Measurements from ENCODE around the gene PCDHA1. TPM values are rescaled to one million over a fixed set of nuclear protein-coding genes. Genes with fewer than 3 reads are reported as not detected.

Gene PCDHA1
- total RNA-seq, 6 donors from 2014 or later, result 0.13 TPM; not detected in 5

- H3K27ac ChIP-seq, result no peak overlapping the region
- H3K36me3 ChIP-seq, result no peaks in the 10 kb centered on the region
- H3K27me3 ChIP-seq, result no peaks in the 10 kb centered on the region
- peak overlapping the region; percentile 37 to 59 (median 52) for H3K4me3 ChIP-seq
- no peaks in the 10 kb centered on the region for H3K4me1 ChIP-seq
- TF ChIP-seq, protein P1, sequence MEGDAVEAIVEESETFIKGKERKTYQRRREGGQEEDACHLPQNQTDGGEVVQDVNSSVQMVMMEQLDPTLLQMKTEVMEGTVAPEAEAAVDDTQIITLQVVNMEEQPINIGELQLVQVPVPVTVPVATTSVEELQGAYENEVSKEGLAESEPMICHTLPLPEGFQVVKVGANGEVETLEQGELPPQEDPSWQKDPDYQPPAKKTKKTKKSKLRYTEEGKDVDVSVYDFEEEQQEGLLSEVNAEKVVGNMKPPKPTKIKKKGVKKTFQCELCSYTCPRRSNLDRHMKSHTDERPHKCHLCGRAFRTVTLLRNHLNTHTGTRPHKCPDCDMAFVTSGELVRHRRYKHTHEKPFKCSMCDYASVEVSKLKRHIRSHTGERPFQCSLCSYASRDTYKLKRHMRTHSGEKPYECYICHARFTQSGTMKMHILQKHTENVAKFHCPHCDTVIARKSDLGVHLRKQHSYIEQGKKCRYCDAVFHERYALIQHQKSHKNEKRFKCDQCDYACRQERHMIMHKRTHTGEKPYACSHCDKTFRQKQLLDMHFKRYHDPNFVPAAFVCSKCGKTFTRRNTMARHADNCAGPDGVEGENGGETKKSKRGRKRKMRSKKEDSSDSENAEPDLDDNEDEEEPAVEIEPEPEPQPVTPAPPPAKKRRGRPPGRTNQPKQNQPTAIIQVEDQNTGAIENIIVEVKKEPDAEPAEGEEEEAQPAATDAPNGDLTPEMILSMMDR (IDR thresholded peaks at IDR 0.05), result no peak
- TF ChIP-seq EP300 (IDR thresholded peaks at IDR 0.05) (no peak), POLR2A (IDR thresholded peaks at IDR 0.05) (no peak)
- no peaks in the 10 kb centered on the region for H3K9me3 ChIP-seq
- ATAC-seq (ENCODE audit: low FRiP score in 2 of 2), result peak in 1 of 2 donors; percentile 23
- DNase-seq, result peak in 1 of 2 donors; percentile 86
- WGBS, 2 donors, result 11 to 14% methylated on average over 18 to 19 of the region's 19 CpGs
Observed at GRCh38 chr5:141051521-141051866, 265.6 kb downstream of the PCDHA1 start.

Small RNAs within 50 kb of the gene (small RNA-seq; reads per million reads assigned to genes)
- gene AC010223.1, result 0 reads per million in 4 donors

Other genes starting within 250 kb of the PCDHA1 start
- gene EIF4EBP3, start 238.5 kb upstream of the PCDHA1 start, total RNA-seq, result 10 to 100 TPM; 12.1 to 32.5 (median 21.0) TPM
- 10 to 100 TPM; 23.1 to 31.6 (median 29.6) TPM for gene SRA1, start 228.7 kb upstream of the PCDHA1 start, total RNA-seq
- 100 to 1,000 TPM in 1 of 6 donors, 10 to 100 TPM in 5; 14.1 to 127 (median 28.4) TPM for gene APBB3, start 221.5 kb upstream of the PCDHA1 start, total RNA-seq
- gene SLC35A4, start 221.3 kb upstream of the PCDHA1 start, total RNA-seq, result 10 to 100 TPM; 30.4 to 92.3 (median 56.7) TPM
- gene CD14, start 153.0 kb upstream of the PCDHA1 start, total RNA-seq, result 100 to 1,000 TPM in 4 of 6 donors, 10 to 100 TPM in 2; 27.3 to 195 (median 102) TPM
- gene TMCO6, start 146.7 kb upstream of the PCDHA1 start, total RNA-seq, result 10 to 100 TPM; 11.8 to 99.7 (median 31.3) TPM
- gene NDUFA2, start 138.5 kb upstream of the PCDHA1 start, total RNA-seq, result 10 to 100 TPM; 26.2 to 59.6 (median 51.8) TPM
- 100 to 1,000 TPM in 2 of 6 donors, 10 to 100 TPM in 4; 72.2 to 153 (median 83.5) TPM for gene IK, start 138.3 kb upstream of the PCDHA1 start, total RNA-seq
- 10 to 100 TPM; 23.2 to 44.0 (median 24.5) TPM for gene WDR55, start 121.2 kb upstream of the PCDHA1 start, total RNA-seq
- 1 to 10 TPM in 5 of 6 donors, under 1 TPM in 1; 0.92 to 3.6 (median 1.6) TPM for gene DND1, start 112.6 kb upstream of the PCDHA1 start, total RNA-seq
- 10 to 100 TPM; 40.7 to 57.6 (median 44.6) TPM for gene HARS1, start 94.8 kb upstream of the PCDHA1 start, total RNA-seq
- gene HARS2, start 94.7 kb upstream of the PCDHA1 start, total RNA-seq, result 100 to 1,000 TPM in 1 of 6 donors, 10 to 100 TPM in 5; 19.7 to 136 (median 24.2) TPM
- gene ZMAT2, start 85.7 kb upstream of the PCDHA1 start, total RNA-seq, result 10 to 100 TPM; 18.5 to 49.9 (median 35.0) TPM
- gene PCDHA2, start 8.7 kb downstream of the PCDHA1 start, total RNA-seq, result under 1 TPM in 3 of 6 donors, not detected in 3; 0.13 to 0.78 (median 0.30) TPM
- 1 to 10 TPM in 4 of 6 donors, under 1 TPM in 2; 0.61 to 1.6 (median 1.0) TPM for gene PCDHA3, start 14.9 kb downstream of the PCDHA1 start, total RNA-seq
- 1 to 10 TPM; 1.4 to 4.2 (median 2.0) TPM for gene PCDHA4, start 20.9 kb downstream of the PCDHA1 start, total RNA-seq
- 1 to 10 TPM in 3 of 6 donors, under 1 TPM in 3; 0.15 to 1.4 (median 0.72) TPM for gene PCDHA5, start 35.5 kb downstream of the PCDHA1 start, total RNA-seq
- gene PCDHA6, start 41.8 kb downstream of the PCDHA1 start, total RNA-seq, result 1 to 10 TPM in 2 of 6 donors, under 1 TPM in 4; 0.44 to 2.1 (median 0.63) TPM
- gene PCDHA7, start 48.1 kb downstream of the PCDHA1 start, total RNA-seq, result 1 to 10 TPM in 1 of 6 donors, under 1 TPM in 5; 0.46 to 3.1 (median 0.57) TPM
- 1 to 10 TPM in 2 of 6 donors, under 1 TPM in 4; 0.23 to 2.1 (median 0.55) TPM for gene PCDHA8, start 55.0 kb downstream of the PCDHA1 start, total RNA-seq
- gene PCDHA9, start 62.2 kb downstream of the PCDHA1 start, total RNA-seq, result 1 to 10 TPM in 2 of 6 donors, under 1 TPM in 4; 0.11 to 1.2 (median 0.28) TPM
- 1 to 10 TPM in 5 of 6 donors, under 1 TPM in 1; 0.30 to 7.6 (median 2.2) TPM for gene PCDHA10, start 69.8 kb downstream of the PCDHA1 start, total RNA-seq
- 1 to 10 TPM in 4 of 6 donors, under 1 TPM in 2; 0.61 to 5.2 (median 1.9) TPM for gene PCDHA11, start 82.8 kb downstream of the PCDHA1 start, total RNA-seq
- 10 to 100 TPM in 2 of 6 donors, 1 to 10 TPM in 4; 3.3 to 12.1 (median 7.3) TPM for gene PCDHA12, start 89.2 kb downstream of the PCDHA1 start, total RNA-seq
- 1 to 10 TPM in 4 of 6 donors, under 1 TPM in 2; 0.44 to 5.2 (median 1.2) TPM for gene PCDHA13, start 96.0 kb downstream of the PCDHA1 start, total RNA-seq
- 1 to 10 TPM; 3.9 to 7.6 (median 5.9) TPM for gene PCDHAC1, start 140.2 kb downstream of the PCDHA1 start, total RNA-seq
- gene PCDHAC2, start 180.3 kb downstream of the PCDHA1 start, total RNA-seq, result 10 to 100 TPM in 4 of 6 donors, 1 to 10 TPM in 2; 5.4 to 23.0 (median 10.6) TPM